WTC11 (cell line): ENCODE measurements around the gene RBM28. TPM values are rescaled to one million over a fixed set of nuclear protein-coding genes. Genes with fewer than 3 reads are reported as not detected.

Experiments used
- ATAC-seq: fragments of 200-7000 bp; cut with Tn5 transposase; 2 replicates; pipeline ENCODE4 v1.10.0; 2021; ENCODE audit warnings: mild to moderate bottlenecking, moderate library complexity
- CTCF ChIA-PET: fragments of 300-600 bp; sonication (Branson Sonifier 250); formaldehyde crosslinking; loops from one replicate; lab custom pipeline; 2021; ENCODE audit warnings: antibody characterized with exemption; lab: Charles Lee
- POLR2A ChIA-PET: fragments of 350-600 bp; sonication (Branson Sonifier 250); formaldehyde crosslinking; loops from one replicate; lab custom pipeline; 2021; ENCODE audit warnings: antibody characterized with exemption; lab: Charles Lee
- DNase-seq: peaks from one replicate; pipeline ENCODE4 v3.0.0; 2021; ENCODE audit warnings: low spot score
- H3K27ac Mint-ChIP-seq: 2 replicates; pipeline ENCODE4 v1.8.0; 2021; ENCODE audit warnings: mixed read lengths
- H3K27me3 Mint-ChIP-seq: 2 replicates; pipeline ENCODE4 v1.8.0; 2021; ENCODE audit warnings: low read depth, mild to moderate bottlenecking, moderate library complexity, mixed read lengths
- H3K36me3 Mint-ChIP-seq: 2 replicates; pipeline ENCODE4 v1.8.0; 2021; ENCODE audit warnings: mixed read lengths
- H3K4me1 Mint-ChIP-seq: 2 replicates; pipeline ENCODE4 v1.8.0; 2022; ENCODE audit warnings: mixed read lengths
- H3K4me3 Mint-ChIP-seq: 2 replicates; pipeline ENCODE4 v1.8.0; 2021; ENCODE audit warnings: mild to moderate bottlenecking, moderate library complexity, mixed read lengths
- H3K9me3 Mint-ChIP-seq: 2 replicates; pipeline ENCODE4 v1.8.0; 2021; ENCODE audit warnings: mixed read lengths
- ELF4 ChIP-seq: sonication (generic); formaldehyde crosslinking; IDR thresholded peaks from 2 replicates; pipeline ENCODE4 v1.8.1; 2022; ENCODE audit warnings: low read depth, mild to moderate bottlenecking, moderate library complexity, missing genetic modification reagents
- FOXK1 ChIP-seq: sonication (generic); formaldehyde crosslinking; IDR thresholded peaks from 2 replicates; pipeline ENCODE4 v1.8.0; 2022; ENCODE audit warnings: mild to moderate bottlenecking, moderate library complexity, missing genetic modification reagents
- GRHL2 ChIP-seq: fragments of 250-450 bp; sonication (Bioruptor Pico); IDR thresholded peaks from 2 replicates; pipeline ENCODE4 v1.8.0; 2022; ENCODE audit warnings: mild to moderate bottlenecking, moderate library complexity; ENCODE audit not compliant: insufficient replicate concordance, severe bottlenecking
- JAZF1 ChIP-seq: fragments of 250-450 bp; sonication (Bioruptor Pico); IDR thresholded peaks from 2 replicates; pipeline ENCODE4 v1.9.0; 2021; ENCODE audit warnings: moderate library complexity, mild to moderate bottlenecking, inconsistent platforms
- KAT7 ChIP-seq: sonication (generic); formaldehyde crosslinking; IDR thresholded peaks from 2 replicates; pipeline ENCODE4 v1.8.1; 2023; ENCODE audit warnings: missing genetic modification reagents, mild to moderate bottlenecking, borderline replicate concordance
- MXD4 ChIP-seq: fragments of 250-450 bp; sonication (Bioruptor Pico); IDR thresholded peaks from 2 replicates; pipeline ENCODE4 v1.8.0; 2021; ENCODE audit warnings: mild to moderate bottlenecking, moderate library complexity, borderline replicate concordance
- NR2C2 ChIP-seq: sonication (generic); formaldehyde crosslinking; IDR thresholded peaks from 2 replicates; pipeline ENCODE4 v1.8.0; 2022; ENCODE audit warnings: mild to moderate bottlenecking, missing genetic modification reagents
- RORB ChIP-seq: fragments of 250-450 bp; sonication (Bioruptor Pico); IDR thresholded peaks from 2 replicates; pipeline ENCODE4 v1.9.0; 2021; ENCODE audit warnings: mild to moderate bottlenecking
- SMAD4 ChIP-seq: sonication (generic); formaldehyde crosslinking; IDR thresholded peaks from 2 replicates; pipeline ENCODE4 v1.8.0; 2022; ENCODE audit warnings: mild to moderate bottlenecking, missing genetic modification reagents
- SOX15 ChIP-seq: fragments of 250-450 bp; sonication (Bioruptor Pico); IDR thresholded peaks from 2 replicates; pipeline ENCODE4 v1.9.0; 2021; ENCODE audit warnings: mild to moderate bottlenecking
- SP1 ChIP-seq: sonication (generic); formaldehyde crosslinking; conservative IDR thresholded peaks from 2 replicates; pipeline ENCODE4 v1.8.1; 2022; ENCODE audit warnings: missing genetic modification reagents
- TP53 ChIP-seq: sonication (generic); formaldehyde crosslinking; IDR thresholded peaks from 2 replicates; pipeline ENCODE4 v1.8.1; 2023; ENCODE audit warnings: mild to moderate bottlenecking, missing genetic modification reagents
- ZNF232 ChIP-seq: sonication (generic); formaldehyde crosslinking; IDR thresholded peaks from 2 replicates; pipeline ENCODE4 v1.8.0; 2022; ENCODE audit warnings: mild to moderate bottlenecking, missing genetic modification reagents
- total RNA-seq: library from RNA; stranded (reverse); gene quantifications from 3 replicates; pipeline ENCODE4 v1.2.3, GENCODE V29; 2021
- TF ChIP-seq, protein P1 (sequence below): sonication (generic); formaldehyde crosslinking; IDR thresholded peaks from 2 replicates; pipeline ENCODE4 v1.8.1; 2022; ENCODE audit warnings: mild to moderate bottlenecking, missing genetic modification reagents, moderate library complexity, borderline replicate concordance
- TF ChIP-seq, protein P2 (sequence below): sonication (generic); formaldehyde crosslinking; IDR thresholded peaks from 2 replicates; pipeline ENCODE4 v1.8.0; 2022; ENCODE audit warnings: missing genetic modification reagents
- TF ChIP-seq, protein P3 (sequence below): sonication (generic); formaldehyde crosslinking; IDR thresholded peaks from 2 replicates; pipeline ENCODE4 v1.8.1; 2023; ENCODE audit warnings: mild to moderate bottlenecking, moderate library complexity, missing genetic modification reagents
- TF ChIP-seq, protein P4 (sequence below): sonication (generic); formaldehyde crosslinking; IDR thresholded peaks from 2 replicates; pipeline ENCODE4 v1.8.1; 2022; ENCODE audit warnings: low read depth, missing genetic modification reagents, borderline replicate concordance
- TF ChIP-seq, protein P5 (sequence below): fragments of 200-600 bp; IDR thresholded peaks from 2 replicates; pipeline ENCODE4 v1.8.0; 2022; ENCODE audit warnings: antibody characterized with exemption

Gene RBM28
- total RNA-seq, 1 experiment from 2014 or later = 66.1 TPM

DNA sequence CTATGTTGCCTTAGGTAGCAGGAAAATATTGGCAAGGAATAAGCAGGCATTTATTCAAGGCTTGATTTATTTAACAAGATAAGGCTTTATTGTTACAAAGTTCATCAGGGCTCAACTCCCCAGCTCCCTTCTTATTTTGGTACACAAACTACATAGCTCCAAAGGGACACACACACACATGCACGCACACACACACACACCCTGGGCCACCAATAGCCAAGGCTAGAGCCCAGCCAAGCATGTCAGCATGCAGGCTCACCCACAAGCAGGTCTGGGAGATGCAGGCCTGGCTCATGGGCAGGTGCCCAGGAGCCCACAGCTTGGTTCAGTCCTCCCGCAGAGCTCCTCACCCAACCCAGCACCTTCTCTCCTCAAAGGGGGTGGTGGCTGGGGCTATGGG lies 79.2 kb downstream of the RBM28 start:
- Mint-ChIP-seq H3K27me3 (peaks cover 2% of the 10 kb centered on the region), H3K27ac (no peak overlapping the region), H3K36me3 (no peaks in the 10 kb centered on the region), H3K4me1 (peaks cover 51% of the 10 kb centered on the region), H3K9me3 (no peaks in the 10 kb centered on the region), H3K4me3 (no peak overlapping the region)
- no peak for TF ChIP-seq GRHL2 (CRISPR knock-in tag)
- no peak for TF ChIP-seq ELF4 (CRISPR knock-in tag)
- TF ChIP-seq SMAD4 (CRISPR knock-in tag) = no peak
- no peak for TF ChIP-seq SP1 (CRISPR knock-in tag)
- TF ChIP-seq RORB = no peak
- TF ChIP-seq, protein P1, sequence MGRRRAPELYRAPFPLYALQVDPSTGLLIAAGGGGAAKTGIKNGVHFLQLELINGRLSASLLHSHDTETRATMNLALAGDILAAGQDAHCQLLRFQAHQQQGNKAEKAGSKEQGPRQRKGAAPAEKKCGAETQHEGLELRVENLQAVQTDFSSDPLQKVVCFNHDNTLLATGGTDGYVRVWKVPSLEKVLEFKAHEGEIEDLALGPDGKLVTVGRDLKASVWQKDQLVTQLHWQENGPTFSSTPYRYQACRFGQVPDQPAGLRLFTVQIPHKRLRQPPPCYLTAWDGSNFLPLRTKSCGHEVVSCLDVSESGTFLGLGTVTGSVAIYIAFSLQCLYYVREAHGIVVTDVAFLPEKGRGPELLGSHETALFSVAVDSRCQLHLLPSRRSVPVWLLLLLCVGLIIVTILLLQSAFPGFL = no peak
- no peak for TF ChIP-seq FOXK1 (CRISPR knock-in tag)
- no peak for TF ChIP-seq KAT7 (CRISPR knock-in tag)
- TF ChIP-seq, protein P2, sequence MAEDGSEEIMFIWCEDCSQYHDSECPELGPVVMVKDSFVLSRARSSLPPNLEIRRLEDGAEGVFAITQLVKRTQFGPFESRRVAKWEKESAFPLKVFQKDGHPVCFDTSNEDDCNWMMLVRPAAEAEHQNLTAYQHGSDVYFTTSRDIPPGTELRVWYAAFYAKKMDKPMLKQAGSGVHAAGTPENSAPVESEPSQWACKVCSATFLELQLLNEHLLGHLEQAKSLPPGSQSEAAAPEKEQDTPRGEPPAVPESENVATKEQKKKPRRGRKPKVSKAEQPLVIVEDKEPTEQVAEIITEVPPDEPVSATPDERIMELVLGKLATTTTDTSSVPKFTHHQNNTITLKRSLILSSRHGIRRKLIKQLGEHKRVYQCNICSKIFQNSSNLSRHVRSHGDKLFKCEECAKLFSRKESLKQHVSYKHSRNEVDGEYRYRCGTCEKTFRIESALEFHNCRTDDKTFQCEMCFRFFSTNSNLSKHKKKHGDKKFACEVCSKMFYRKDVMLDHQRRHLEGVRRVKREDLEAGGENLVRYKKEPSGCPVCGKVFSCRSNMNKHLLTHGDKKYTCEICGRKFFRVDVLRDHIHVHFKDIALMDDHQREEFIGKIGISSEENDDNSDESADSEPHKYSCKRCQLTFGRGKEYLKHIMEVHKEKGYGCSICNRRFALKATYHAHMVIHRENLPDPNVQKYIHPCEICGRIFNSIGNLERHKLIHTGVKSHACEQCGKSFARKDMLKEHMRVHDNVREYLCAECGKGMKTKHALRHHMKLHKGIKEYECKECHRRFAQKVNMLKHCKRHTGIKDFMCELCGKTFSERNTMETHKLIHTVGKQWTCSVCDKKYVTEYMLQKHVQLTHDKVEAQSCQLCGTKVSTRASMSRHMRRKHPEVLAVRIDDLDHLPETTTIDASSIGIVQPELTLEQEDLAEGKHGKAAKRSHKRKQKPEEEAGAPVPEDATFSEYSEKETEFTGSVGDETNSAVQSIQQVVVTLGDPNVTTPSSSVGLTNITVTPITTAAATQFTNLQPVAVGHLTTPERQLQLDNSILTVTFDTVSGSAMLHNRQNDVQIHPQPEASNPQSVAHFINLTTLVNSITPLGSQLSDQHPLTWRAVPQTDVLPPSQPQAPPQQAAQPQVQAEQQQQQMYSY (CRISPR knock-in tag) = no peak
- no peak for TF ChIP-seq JAZF1 (CRISPR knock-in tag)
- no peak for TF ChIP-seq MXD4 (CRISPR knock-in tag)
- TF ChIP-seq, protein P3, sequence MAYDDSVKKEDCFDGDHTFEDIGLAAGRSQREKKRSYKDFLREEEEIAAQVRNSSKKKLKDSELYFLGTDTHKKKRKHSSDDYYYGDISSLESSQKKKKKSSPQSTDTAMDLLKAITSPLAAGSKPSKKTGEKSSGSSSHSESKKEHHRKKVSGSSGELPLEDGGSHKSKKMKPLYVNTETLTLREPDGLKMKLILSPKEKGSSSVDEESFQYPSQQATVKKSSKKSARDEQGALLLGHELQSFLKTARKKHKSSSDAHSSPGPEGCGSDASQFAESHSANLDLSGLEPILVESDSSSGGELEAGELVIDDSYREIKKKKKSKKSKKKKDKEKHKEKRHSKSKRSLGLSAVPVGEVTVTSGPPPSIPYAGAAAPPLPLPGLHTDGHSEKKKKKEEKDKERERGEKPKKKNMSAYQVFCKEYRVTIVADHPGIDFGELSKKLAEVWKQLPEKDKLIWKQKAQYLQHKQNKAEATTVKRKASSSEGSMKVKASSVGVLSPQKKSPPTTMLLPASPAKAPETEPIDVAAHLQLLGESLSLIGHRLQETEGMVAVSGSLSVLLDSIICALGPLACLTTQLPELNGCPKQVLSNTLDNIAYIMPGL (CRISPR knock-in tag) = no peak
- TF ChIP-seq, protein P4, sequence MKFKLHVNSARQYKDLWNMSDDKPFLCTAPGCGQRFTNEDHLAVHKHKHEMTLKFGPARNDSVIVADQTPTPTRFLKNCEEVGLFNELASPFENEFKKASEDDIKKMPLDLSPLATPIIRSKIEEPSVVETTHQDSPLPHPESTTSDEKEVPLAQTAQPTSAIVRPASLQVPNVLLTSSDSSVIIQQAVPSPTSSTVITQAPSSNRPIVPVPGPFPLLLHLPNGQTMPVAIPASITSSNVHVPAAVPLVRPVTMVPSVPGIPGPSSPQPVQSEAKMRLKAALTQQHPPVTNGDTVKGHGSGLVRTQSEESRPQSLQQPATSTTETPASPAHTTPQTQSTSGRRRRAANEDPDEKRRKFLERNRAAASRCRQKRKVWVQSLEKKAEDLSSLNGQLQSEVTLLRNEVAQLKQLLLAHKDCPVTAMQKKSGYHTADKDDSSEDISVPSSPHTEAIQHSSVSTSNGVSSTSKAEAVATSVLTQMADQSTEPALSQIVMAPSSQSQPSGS = no peak
- no peak for TF ChIP-seq TP53 (CRISPR knock-in tag)
- TF ChIP-seq, protein P5, sequence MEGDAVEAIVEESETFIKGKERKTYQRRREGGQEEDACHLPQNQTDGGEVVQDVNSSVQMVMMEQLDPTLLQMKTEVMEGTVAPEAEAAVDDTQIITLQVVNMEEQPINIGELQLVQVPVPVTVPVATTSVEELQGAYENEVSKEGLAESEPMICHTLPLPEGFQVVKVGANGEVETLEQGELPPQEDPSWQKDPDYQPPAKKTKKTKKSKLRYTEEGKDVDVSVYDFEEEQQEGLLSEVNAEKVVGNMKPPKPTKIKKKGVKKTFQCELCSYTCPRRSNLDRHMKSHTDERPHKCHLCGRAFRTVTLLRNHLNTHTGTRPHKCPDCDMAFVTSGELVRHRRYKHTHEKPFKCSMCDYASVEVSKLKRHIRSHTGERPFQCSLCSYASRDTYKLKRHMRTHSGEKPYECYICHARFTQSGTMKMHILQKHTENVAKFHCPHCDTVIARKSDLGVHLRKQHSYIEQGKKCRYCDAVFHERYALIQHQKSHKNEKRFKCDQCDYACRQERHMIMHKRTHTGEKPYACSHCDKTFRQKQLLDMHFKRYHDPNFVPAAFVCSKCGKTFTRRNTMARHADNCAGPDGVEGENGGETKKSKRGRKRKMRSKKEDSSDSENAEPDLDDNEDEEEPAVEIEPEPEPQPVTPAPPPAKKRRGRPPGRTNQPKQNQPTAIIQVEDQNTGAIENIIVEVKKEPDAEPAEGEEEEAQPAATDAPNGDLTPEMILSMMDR = no peak
- TF ChIP-seq SOX15 (CRISPR knock-in tag) = no peak
- no peak for TF ChIP-seq ZNF232 (CRISPR knock-in tag)
- TF ChIP-seq NR2C2 (CRISPR knock-in tag) = no peak
- DNase-seq (no peak), ATAC-seq (no peak)
- ChIA-PET CTCF (interaction anchor here (0.7 kb wide), 1 partner anchor 129 kb away, joined by 4 read pairs; no protein-coding TSS in a partner anchor), POLR2A (no interaction called here)
